ENCODE results near the gene IDH3G.

- no peak for TF ChIP-seq ATF3 (IDR thresholded peaks at IDR 0.05; ENCODE audit: insufficient read depth, low read depth, low read length)
- TF ChIP-seq CTCF (IDR thresholded peaks at IDR 0.05; ENCODE audit: control extremely low read depth in 1 of 3, insufficient read depth in 1 of 3, low read depth in 1 of 3, low read length in 3 of 3) = no peak
- TF ChIP-seq POLR2A (IDR thresholded peaks at IDR 0.05; ENCODE audit: control extremely low read depth in 1 of 2, low read depth in 2 of 2, low read length in 2 of 2) = no peak
- TF ChIP-seq JUND (IDR thresholded peaks at IDR 0.05; ENCODE audit: low read length) = no peak
- no peak for TF ChIP-seq EP300 (IDR thresholded peaks at IDR 0.05; ENCODE audit: borderline replicate concordance in 1 of 2, low read depth in 2 of 2, low read length in 2 of 2)
- no peak for TF ChIP-seq SIN3A (conservative IDR thresholded peaks at IDR 0.05 in 1 of 2, IDR thresholded peaks at IDR 0.05 in 1 of 2; ENCODE audit: low read depth in 1 of 2, low read length in 2 of 2)
These were observed 22.9 kb upstream of the IDH3G start for GRCh38 chrX:153816831-153817690.

Data from H1 (cell line).